Psoas muscle (tissue), 8 donors: ENCODE measurements around the gene ZNF383. TPM values are rescaled to one million over a fixed set of nuclear protein-coding genes. Genes with fewer than 3 reads are reported as not detected.
"Not testable (repeated sequence)": the region's sequence is repeated elsewhere in the genome, so short reads cannot be mapped to it uniquely, and the experiment has no call there.

Experiments
- ATAC-seq, 4 donors: fragments of 200-7000 bp; cut with Tn5 transposase; one replicate each; pipeline ENCODE4 v1.9.1; 2020; ENCODE audit warnings: moderate library complexity in 3 of 4, mild to moderate bottlenecking in 2 of 4
- DNase-seq, 2 donors: peaks; one replicate each; pipeline ENCODE4 v3.0.0-alpha.2; 2020
- H3K27ac ChIP-seq: fragments of 200-600 bp; one replicate; pipeline ENCODE4 v1.8.0; 2022
- H3K27me3 ChIP-seq, 3 donors: fragments of 200-600 bp in 1 of 3; one replicate each; pipeline versions ENCODE4 v1.6.1 to v1.8.0; 2013 to 2022; ENCODE audit warnings: low read length in 2 of 3, mild to moderate bottlenecking in 2 of 3, moderate library complexity in 1 of 3; ENCODE audit not compliant: insufficient read depth in 3 of 3
- H3K36me3 ChIP-seq, 2 donors: fragments of 200-600 bp in 1 of 2; one replicate each; pipeline versions ENCODE4 v1.6.1 to v1.8.0; 2013 to 2022; ENCODE audit warnings: low read depth in 1 of 2, mild to moderate bottlenecking in 1 of 2, moderate library complexity in 1 of 2; ENCODE audit not compliant: insufficient read depth in 1 of 2
- H3K4me1 ChIP-seq: fragments of 200-600 bp; one replicate; pipeline ENCODE4 v1.8.0; 2022
- H3K4me3 ChIP-seq: fragments of 200-600 bp; one replicate; pipeline ENCODE4 v1.8.0; 2022; ENCODE audit warnings: mild to moderate bottlenecking
- H3K9me3 ChIP-seq: fragments of 200-600 bp; one replicate; pipeline ENCODE4 v1.8.0; 2022
- WGBS, 3 donors: extraction: QIAGEN DNeasy Blood & Tissue Kit; methylation state at CpG; one replicate each; pipeline versions ENCODE4 v1.1.6 to v1.1.7; 2013; 5-methylcytosine and 5-hydroxymethylcytosine counted together
- intact Hi-C, 2 donors: fragments of 100-400 bp; cut with DNase I; formaldehyde crosslinking; loops; one replicate each; pipeline versions ENCODE4 v1.11.0 to v1.14.2; 2022
- polyA plus RNA-seq, 3 donors: library from polyadenylated mRNA; stranded (reverse); fragments of 200-250 nt; gene quantifications; one replicate each; pipeline ENCODE4 v1.2.3, GENCODE V29; 2013
- total RNA-seq, 4 donors: library from RNA; stranded (reverse); fragmentation: NEBNext Ultra II Directional in 2 of 4; extraction: Animal tissue kit (Norgen Biotek cat#: 25700) in 2 of 4; gene quantifications; one replicate each; pipeline versions ENCODE4 v1.2.1 to v1.2.4, GENCODE V29; 2021 to 2023
- TF ChIP-seq, protein P1 (sequence below): fragments of 200-600 bp; IDR thresholded peaks from one replicate; pipeline ENCODE4 v1.8.0; 2022; ENCODE audit warnings: antibody characterized with exemption
- donor health status: healthy with polysubstance abuse.
- donor health status: DM: no; HTN: no; CAD: no; lungs with moderate emphysema.
- donor health status: Bipolar disorder and iron deficiency.
- donor health status: healthy.
- donor health status: DM: yes; HTN: yes; CAD: no.
- donor health status: DM: no; HTN: no; CAD: no.
- donor health status: DM: no; HTN: no; CAD: no.
- donor health status: DM: yes; HTN: yes; CAD: no.

Gene ZNF383
- total and polyA plus RNA-seq, 7 donors, result 3.0 to 12.1 (median 7.5) TPM

GRCh38 chr19:37226248-37226647, 8.2 kb downstream of the ZNF383 start:
- Histone ChIP-seq H3K9me3 (peaks cover 44% of the 10 kb centered on the region), H3K36me3 (peaks cover 20 to 74% of the 10 kb centered on the region in 2 donors), H3K4me3 (no peak overlapping the region), H3K27me3 (no peaks in the 10 kb centered on the region), H3K4me1 (no peaks in the 10 kb centered on the region), H3K27ac (no peak overlapping the region)
- 95 to 98% (median 96%) methylated on average over 2 of the region's 2 CpGs for WGBS, 3 donors
- TF ChIP-seq, protein P1, sequence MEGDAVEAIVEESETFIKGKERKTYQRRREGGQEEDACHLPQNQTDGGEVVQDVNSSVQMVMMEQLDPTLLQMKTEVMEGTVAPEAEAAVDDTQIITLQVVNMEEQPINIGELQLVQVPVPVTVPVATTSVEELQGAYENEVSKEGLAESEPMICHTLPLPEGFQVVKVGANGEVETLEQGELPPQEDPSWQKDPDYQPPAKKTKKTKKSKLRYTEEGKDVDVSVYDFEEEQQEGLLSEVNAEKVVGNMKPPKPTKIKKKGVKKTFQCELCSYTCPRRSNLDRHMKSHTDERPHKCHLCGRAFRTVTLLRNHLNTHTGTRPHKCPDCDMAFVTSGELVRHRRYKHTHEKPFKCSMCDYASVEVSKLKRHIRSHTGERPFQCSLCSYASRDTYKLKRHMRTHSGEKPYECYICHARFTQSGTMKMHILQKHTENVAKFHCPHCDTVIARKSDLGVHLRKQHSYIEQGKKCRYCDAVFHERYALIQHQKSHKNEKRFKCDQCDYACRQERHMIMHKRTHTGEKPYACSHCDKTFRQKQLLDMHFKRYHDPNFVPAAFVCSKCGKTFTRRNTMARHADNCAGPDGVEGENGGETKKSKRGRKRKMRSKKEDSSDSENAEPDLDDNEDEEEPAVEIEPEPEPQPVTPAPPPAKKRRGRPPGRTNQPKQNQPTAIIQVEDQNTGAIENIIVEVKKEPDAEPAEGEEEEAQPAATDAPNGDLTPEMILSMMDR, result no peak
- intact Hi-C loops, result no loop called here
- DNase-seq (no peak), ATAC-seq (no peak)

- H3K9me3 ChIP-seq, result peaks cover 41% of the 10 kb centered on the region
- WGBS, 3 donors, result 53 to 54% (median 54%) methylated on average over 12 of the region's 12 CpGs
- DNase-seq (no peak), ATAC-seq (no peak)
- no peak overlapping the region for H3K4me3 ChIP-seq
- peaks cover 20 to 84% of the 10 kb centered on the region in 2 donors for H3K36me3 ChIP-seq
- intact Hi-C loops, result no loop called here
- H3K27me3 ChIP-seq, result no peaks in the 10 kb centered on the region
- H3K4me1 ChIP-seq, result no peaks in the 10 kb centered on the region
- TF ChIP-seq, protein P1, result peak; percentile 20
- no peak overlapping the region for H3K27ac ChIP-seq
Measured at GRCh38 chr19:37227996-37228395, 10.0 kb downstream of the ZNF383 start.

DNA sequence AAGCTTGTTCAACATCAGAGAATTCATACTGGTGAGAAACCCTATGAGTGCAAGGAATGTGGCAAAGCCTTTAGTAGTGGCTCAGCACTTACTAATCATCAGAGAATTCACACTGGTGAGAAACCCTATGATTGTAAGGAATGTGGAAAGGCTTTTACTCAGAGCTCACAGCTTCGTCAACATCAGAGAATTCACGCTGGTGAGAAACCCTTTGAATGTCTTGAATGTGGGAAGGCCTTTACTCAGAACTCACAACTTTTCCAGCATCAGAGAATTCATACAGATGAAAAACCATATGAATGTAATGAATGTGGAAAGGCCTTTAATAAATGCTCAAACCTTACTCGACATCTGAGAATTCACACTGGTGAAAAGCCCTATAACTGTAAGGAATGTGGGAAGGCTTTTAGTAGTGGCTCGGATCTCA, 25.2 kb downstream of the ZNF383 start:
- peaks cover 46 to 72% of the 10 kb centered on the region in 2 donors for H3K36me3 ChIP-seq
- WGBS, 3 donors, result 93 to 99% (median 98%) methylated on average over 4 of the region's 4 CpGs
- TF ChIP-seq, protein P1, result no peak
- H3K9me3 ChIP-seq, result peaks cover 99% of the 10 kb centered on the region
- H3K4me3 ChIP-seq, result no peak overlapping the region
- no peak overlapping the region for H3K27ac ChIP-seq
- ATAC-seq, result no peak
- H3K4me1 ChIP-seq, result no peaks in the 10 kb centered on the region
- intact Hi-C loops, result no loop called here
- no peak for DNase-seq
- no peaks in the 10 kb centered on the region for H3K27me3 ChIP-seq

DNA sequence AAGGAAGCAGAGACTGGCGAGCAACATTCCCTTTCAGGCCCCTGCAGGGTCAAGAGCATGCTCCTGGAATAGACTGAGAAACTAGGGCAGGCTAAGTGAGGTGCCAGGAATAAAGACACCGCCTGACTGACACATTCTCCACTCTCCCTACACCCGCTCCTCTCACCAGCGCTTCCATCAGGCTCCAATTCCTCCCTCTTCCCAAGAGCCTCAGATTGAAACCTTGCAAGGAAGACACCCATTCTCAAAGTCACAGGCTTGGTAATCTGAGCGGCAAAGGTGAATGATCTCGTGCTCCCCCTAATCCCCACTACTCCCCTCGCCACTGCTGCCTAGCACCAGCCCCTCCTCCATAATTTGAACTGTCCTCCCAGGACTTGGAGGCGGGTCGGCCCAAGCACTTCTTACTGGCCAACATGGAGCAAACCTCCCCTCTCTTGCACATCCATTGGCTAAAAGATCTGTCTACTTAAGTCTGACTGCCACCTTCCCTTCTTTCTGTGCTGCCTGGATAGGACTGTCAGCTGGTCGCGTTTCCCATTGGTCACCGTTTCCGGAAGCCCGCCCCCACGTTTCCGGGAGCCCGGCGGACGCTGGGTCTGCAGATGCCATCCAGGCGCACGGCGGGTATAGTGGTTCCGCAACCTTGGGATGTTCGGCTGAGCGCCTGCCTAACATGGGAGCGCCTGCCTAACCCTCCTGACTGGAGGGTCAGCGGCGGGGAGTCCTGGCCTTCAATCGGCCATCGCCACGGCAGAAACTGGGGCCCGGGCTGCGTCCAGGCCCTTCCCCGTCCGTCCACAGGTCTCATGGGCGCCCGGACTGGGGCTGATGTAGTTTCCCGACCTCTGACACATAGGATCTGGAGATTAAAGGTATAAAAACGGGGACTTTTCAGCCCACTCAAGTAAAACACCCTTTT, 33.6 kb downstream of the ZNF383 start:
- Histone ChIP-seq H3K9me3 (peaks cover 84% of the 10 kb centered on the region), H3K4me1 (no peaks in the 10 kb centered on the region), H3K36me3 (no peaks in the 10 kb centered on the region), H3K27ac (peak overlapping the region; percentile 27), H3K4me3 (peak overlapping the region; percentile 62), H3K27me3 (no peaks in the 10 kb centered on the region)
- intact Hi-C loops, result no loop called here
- DNase-seq (peak; percentile 77 to 80), ATAC-seq (peak; percentile 95 to 99 (median 98))
- TF ChIP-seq, protein P1, result no peak
- WGBS, 3 donors, result 1 to 3% (median 1%) methylated on average over 39 of the region's 39 CpGs

DNA sequence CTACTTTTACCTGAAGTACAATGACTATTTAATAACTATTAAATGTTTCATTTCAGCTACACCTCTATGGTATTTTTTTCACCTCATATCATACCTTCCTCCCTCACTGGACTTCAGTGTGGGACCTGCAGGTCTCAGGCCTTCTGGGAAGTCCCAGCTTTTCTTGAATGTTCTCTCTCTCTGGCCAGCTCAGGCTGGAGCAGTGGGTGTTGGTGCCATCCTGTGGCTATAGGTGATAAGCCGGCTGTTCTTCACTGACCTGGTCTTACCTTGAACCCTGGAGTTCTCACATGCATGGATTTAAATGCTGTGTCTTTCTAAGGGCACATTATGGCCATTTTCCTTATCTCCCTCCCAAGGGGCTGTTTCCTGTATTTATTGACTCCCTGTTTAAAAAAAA, 45.0 kb downstream of the ZNF383 start:
- H3K4me1 ChIP-seq, H3K27me3 ChIP-seq, DNase-seq, H3K36me3 ChIP-seq, intact Hi-C loops, H3K27ac ChIP-seq, H3K9me3 ChIP-seq, ATAC-seq, H3K4me3 ChIP-seq: not testable (repeated sequence)
- WGBS, 3 donors, result 95 to 100% (median 100%) methylated on average over 1 of the region's 1 CpG

GRCh38 chr19:37267005-37267404, 49.0 kb downstream of the ZNF383 start:
- H3K9me3 ChIP-seq, H3K27ac ChIP-seq, H3K4me1 ChIP-seq, DNase-seq, intact Hi-C loops, H3K27me3 ChIP-seq, ATAC-seq, H3K36me3 ChIP-seq, H3K4me3 ChIP-seq: not testable (repeated sequence)
- 92 to 95% (median 95%) methylated on average over 9 to 12 of the region's 12 CpGs for WGBS, 3 donors

DNA sequence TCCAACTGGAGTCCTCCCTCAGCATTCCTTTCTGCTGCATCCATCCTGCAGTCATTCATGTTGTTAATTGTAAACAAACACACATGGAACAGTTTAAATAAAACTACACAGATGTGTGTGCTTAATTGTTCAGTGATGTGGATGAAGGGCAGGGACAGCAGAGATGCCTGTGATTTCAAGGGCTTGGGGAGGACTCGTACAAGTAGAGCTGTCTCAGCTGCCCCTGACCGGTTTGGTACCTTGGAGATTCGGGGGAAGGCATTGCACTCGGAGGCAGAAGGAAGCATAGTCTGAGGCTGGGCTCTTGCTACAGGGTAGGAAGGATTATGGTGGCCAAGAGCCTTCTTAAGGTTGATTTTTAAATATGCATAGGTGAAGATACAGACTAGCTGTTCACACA, 49.7 kb downstream of the ZNF383 start:
- H3K4me3 ChIP-seq, H3K4me1 ChIP-seq, DNase-seq, H3K27ac ChIP-seq, intact Hi-C loops, H3K27me3 ChIP-seq, ATAC-seq, H3K36me3 ChIP-seq, H3K9me3 ChIP-seq: not testable (repeated sequence)
- 80 to 92% (median 91%) methylated on average over 4 of the region's 4 CpGs for WGBS, 3 donors

DNA sequence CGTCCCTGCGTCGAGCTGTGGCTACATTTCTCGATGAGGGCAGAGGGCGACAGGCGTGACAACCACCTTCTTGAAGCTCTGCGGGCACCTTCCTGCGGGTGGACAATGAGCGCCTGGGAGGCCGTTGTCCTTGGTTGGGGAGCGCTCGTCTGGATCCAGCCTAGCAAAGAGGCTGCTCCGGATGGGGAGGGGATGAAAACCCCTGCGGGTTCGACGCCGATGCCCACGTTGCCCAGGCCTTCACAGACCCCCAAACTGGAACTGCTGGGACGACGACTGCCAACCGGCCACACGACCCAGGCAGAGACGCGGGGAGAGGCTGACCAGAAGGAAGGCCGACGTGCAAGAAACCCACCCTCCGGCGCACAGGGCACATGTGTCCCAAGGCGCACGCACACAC, 62.6 kb downstream of the ZNF383 start:
- H3K9me3 ChIP-seq, H3K27me3 ChIP-seq, intact Hi-C loops, DNase-seq, H3K4me3 ChIP-seq, H3K4me1 ChIP-seq, H3K27ac ChIP-seq, H3K36me3 ChIP-seq, ATAC-seq: not testable (repeated sequence)
- 94 to 100% (median 99%) methylated on average over 6 to 20 of the region's 30 CpGs for WGBS, 3 donors
